NCI-H82 treated with DMSO at 0.1 percent for 48 hours (cell line): Measurements from ENCODE around the gene NOXO1.
A peak's percentile ranks its signal among the peaks of the same experiment; 100 is the strongest.

ENCODE experiments used
- DNase-seq: peaks from one replicate; lab custom pipeline; 2025; ENCODE audit not compliant: unreplicated experiment; lab: John Stamatoyannopoulos, UW

The NOXO1 gene

DNA sequence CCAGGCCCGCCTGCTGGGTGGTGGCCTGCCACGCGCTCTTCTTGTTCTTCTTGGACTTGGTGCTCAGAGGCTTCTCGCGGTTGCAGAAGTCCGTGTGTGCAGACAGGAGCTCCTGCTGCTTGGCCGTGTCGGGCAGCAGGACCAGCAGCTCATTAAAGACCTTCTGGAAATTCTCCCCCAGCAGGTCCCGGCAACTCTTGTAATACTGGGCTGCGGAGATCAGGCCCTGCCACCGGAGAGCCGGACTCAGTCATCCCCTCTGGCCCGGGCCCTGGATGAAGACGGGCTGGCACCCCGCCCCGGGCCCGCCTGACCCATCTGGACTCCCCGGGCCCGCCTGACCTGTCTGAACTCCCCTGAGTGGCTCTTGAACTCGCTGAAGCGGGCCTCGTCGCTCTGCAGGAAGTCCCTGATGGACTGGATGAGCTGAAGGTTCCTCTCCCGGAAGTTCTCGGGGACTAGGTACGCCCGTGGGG is 17.1 kb upstream of the NOXO1 start:
- DNase-seq: no peak

DNA sequence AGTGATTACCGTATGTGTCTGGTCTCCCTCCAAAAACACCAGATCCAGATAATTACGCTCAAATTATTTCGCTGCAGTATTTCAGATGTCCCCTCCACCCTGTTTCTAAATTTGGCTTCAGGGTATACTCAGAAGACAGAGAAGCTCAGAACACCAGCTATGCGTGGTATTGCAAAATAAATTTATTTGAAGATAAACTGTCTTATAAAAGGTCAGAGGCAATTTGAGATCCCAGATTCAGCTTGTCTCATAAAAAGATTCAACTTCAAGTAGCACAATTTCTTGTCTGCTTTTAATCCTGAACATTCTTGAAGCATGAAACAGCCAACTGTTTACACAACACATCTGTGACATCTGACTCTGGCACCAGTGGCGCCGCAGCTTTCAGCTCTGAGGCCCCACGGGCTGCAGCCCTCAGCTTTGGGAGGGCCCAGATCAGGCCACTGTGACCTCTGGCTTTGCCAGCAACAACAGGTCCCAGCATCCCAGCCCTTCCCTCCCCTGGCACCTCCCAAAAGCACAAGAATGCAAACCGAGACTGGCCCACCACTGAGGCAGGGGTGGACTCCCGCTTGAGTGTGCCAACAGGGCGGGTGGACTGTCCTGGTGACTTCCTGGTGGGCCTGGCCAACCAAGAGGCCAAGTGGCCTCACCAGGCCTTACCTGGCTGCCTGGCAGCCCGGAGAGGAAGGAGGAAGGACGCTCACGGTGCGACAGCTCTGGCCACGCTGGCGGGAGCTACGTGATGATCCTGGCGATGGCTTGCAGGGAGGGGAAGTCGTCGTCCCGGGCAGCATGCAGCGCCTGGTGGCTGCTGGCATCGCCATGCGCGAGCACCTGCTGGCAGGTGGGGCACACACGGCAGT is 16.5 kb upstream of the NOXO1 start:
- DNase-seq: no peak

- no peak for DNase-seq
Measured at GRCh38 chr16:1993731-1994131, 12.5 kb upstream of the NOXO1 start.

DNA sequence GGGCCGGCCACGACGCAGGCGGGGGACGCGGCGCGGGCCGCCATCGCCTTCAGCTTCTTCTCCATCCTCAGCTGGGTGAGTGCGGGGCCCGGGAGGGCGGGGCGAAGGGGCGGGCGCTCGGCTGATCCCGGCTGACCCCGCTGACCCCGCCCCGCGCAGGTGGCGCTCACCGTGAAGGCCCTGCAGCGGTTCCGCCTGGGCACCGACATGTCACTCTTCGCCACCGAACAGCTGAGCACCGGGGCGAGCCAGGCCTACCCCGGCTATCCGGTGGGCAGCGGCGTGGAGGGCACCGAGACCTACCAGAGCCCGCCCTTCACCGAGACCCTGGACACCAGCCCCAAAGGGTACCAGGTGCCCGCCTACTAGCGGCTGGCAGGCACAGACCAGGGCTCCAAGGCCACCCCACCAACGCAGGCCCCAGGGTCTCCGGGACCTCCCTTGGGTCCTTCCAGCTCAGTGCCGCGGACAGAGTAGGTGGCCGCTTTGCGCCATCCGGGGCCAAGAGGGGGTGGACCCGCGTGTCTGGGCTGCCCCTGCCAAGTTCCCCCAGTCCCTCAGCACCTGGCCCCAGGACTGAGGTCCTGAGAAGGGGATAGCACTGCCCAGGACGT is 11.5 kb upstream of the NOXO1 start:
- no peak for DNase-seq

DNA sequence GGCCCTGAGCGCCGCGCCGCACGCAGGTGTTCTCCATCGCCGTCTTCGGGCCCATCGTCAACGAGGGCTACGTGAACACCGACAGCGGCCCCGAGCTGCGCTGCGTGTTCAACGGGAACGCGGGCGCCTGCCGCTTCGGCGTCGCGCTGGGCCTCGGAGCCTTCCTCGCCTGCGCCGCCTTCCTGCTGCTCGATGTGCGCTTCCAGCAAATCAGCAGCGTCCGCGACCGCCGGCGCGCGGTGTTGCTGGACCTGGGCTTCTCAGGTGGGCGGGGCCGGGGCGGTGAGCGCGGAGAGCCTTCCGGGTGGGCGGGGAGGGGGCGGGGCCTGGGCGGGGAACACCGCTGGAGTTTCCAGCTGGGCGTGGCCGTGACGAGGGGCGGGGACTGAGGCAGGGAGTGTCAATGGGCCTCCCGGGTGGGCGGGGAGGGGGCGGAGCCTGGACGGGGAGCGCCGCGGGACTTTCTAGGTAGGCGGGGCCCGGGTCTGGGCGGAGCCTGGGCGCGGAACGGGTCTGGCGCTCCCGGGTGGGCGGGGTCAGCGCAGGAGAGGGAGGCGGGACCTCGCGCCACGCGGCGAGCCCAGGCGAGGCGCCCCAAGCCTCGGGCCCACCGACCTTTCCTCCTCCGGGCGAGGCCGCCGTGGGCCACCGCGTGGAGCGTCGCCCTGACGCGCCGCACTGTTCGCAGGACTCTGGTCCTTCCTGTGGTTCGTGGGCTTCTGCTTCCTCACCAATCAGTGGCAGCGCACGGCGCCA is 10.9 kb upstream of the NOXO1 start:
- DNase-seq: no peak

GRCh38 chr16:1991588-1991947 is 10.3 kb upstream of the NOXO1 start:
- no peak for DNase-seq

- no peak for DNase-seq
Measured at GRCh38 chr16:1991135-1991551, 9.9 kb upstream of the NOXO1 start.

GRCh38 chr16:1990351-1991134 is 9.3 kb upstream of the NOXO1 start:
- DNase-seq: no peak

- DNase-seq: no peak
Measured at GRCh38 chr16:1990101-1990350, 8.8 kb upstream of the NOXO1 start.

- DNase-seq: no peak
Measured at GRCh38 chr16:1989209-1990100, 8.2 kb upstream of the NOXO1 start, which contains the start of gene SYNGR3. TSS of gene SYNGR3 (plus strand) at chr16:1989970. CDS start at chr16:1990103, 133 bp downstream.

DNA sequence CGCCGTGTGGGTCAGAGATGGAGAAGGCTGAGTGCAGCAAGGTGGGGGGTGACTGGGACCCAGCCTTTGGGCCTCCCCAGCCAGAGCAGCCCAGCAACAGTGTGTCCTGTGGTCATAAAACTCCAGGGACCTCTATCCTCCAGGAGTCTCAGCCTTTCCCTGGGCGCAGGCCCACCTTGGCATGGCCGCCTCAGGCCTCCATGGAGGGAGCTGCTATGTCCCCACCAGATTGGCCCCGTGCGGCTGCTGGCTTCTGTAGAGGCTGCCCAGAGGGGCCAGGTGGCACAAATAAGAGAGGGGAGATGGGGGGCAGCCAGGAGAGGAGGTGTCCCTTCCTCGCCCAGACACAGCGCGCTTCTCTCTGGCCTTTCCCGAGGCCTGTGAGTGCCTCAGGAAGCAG is 5.9 kb upstream of the NOXO1 start:
- no peak for DNase-seq

- no peak for DNase-seq
Measured at GRCh38 chr16:1985466-1986150, 4.3 kb upstream of the NOXO1 start.

- DNase-seq: no peak
Measured at GRCh38 chr16:1984347-1985225, 3.3 kb upstream of the NOXO1 start.

DNA sequence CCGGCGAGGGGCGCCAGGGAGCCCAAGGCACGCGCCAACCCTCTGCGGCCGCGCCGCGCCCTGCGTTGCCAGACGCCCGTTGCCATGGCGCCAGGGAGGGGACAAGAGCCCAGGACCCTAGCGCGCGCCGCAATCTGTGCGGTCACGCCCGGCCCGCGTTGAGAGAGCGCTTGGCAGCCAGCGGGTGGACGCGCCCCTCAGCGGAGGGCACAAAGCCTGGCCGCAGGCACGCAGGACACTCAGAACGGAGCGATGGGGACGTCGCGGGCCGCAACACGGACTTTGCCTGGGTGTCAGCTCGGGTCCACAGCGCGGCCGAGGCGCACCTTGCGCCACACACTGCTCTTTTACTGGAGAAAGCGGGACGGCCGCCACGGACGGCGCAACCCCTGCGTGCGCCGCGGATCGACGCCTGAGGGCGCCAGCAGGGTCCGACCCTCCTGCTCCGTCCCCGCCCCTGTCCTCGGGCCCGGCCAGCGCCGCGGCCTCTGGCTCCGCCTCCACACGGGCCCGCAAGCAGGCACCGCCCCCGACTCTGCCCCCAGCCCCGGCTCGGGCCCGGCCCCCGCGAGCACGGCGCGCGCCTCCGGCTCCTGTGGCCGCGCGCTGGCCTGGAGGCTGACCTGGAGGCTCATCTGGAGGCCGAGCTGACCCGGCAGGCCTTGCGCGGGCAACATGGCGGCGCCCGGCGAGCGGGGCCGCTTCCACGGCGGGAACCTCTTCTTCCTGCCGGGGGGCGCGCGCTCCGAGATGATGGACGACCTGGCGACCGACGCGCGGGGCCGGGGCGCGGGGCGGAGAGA is 2.5 kb upstream of the NOXO1 start, which contains the start of gene GFER:
GFER (plus strand) TSS at position 650 of the 803 bp plus-strand sequence; CDS start at position 676, 26 bp downstream.
- peak; percentile 64 for DNase-seq

DNA sequence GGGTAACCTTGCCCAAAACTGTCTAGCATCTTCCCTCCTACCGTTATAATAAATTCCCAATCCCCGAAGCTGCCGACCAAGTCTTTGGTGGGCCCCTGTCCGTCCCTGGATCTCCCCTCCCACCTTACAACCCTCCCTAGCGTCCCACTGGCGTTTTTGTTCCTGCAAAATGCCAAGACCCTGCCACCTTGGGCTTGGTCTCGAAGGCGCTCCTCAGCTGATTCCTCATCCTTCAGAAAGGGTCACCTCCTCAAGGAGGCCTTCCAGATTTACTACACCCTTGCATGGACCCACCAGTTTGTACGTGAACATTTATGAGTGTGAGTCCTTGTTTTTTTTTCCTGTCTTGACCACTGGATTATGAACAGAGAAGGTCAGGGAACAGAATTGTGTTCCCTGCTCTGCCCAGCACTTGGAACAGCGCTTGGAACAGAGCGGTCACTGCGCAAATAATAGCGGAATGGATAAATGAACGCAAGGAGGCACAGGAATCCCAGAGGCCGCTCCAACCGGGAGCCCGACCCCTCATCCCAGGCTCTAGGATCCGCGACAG is 1.8 kb upstream of the NOXO1 start:
- no peak for DNase-seq

GRCh38 chr16:1982013-1982433 is 754 bp upstream of the NOXO1 start:
- DNase-seq: no peak

DNA sequence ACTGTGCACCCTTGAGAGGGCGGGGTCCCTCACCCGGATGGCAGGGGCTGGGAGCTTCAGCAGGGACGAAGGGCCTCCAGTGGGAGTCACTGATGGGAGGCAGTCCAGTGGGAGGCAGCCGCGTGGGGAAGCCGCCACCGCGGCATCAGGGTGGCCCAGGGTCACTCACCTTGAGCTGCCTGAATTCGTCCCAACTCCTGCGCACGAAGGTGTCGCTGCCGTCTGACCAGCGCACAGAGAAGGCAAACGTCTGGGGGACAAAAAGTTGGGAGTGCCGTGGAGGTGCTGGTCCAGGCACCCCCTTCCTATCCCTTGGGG is 540 bp downstream of the NOXO1 start:
- DNase-seq: no peak
